Anterior cingulate cortex (tissue), 58 donors: Measurements from ENCODE around the gene RNU6-8.

Experiments
- DNase-seq, 58 donors: peaks; one replicate each; lab custom pipeline; 2025; lab: John Stamatoyannopoulos, UW

The RNU6-8 gene

DNA sequence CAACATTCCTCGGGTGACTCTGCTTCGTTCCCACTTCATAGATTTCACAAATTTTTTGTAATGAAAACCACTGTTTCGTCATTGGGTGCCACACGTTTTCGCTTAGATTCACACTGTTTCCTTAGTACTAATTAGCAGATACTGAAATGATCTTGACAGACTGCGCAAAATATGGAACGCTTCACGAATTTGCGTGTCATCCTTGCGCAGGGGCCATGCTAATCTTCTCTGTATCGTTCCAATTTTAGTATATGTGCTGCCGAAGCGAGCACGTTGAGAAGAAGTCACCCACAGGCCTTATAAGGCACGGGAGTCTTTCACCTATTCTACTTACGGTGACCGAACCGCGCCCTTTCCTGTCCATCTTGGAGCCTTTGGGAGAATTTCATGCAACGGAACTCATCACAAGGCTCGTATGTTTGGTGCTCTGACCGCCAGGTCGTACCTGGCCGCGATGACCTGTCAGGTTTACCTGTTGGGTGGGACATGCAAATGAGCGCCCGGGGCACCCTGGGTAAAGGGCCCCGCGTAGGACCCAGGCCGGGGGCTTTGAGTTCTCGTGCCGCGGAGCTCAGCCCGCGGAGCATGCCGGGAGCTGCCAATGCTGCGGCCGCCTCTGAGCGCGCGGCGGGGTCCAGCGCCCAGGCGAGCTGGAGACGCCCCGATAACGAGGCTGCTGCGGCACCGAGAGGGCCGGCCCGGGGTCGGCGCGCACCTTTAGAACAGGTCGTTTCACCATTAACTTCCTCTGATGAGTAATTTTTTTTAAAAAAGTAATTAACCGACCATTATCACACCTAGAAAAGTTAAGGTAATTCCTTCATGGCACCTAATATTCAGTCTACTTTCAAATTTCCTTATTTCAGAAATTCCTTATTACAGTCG is at the start of gene RNU6-8:
Gene RNU6-8 (minus strand): TSS at position 272 of the 885 bp plus-strand sequence.
- peak; percentile 37 to 98 (median 80) for DNase-seq

DNA sequence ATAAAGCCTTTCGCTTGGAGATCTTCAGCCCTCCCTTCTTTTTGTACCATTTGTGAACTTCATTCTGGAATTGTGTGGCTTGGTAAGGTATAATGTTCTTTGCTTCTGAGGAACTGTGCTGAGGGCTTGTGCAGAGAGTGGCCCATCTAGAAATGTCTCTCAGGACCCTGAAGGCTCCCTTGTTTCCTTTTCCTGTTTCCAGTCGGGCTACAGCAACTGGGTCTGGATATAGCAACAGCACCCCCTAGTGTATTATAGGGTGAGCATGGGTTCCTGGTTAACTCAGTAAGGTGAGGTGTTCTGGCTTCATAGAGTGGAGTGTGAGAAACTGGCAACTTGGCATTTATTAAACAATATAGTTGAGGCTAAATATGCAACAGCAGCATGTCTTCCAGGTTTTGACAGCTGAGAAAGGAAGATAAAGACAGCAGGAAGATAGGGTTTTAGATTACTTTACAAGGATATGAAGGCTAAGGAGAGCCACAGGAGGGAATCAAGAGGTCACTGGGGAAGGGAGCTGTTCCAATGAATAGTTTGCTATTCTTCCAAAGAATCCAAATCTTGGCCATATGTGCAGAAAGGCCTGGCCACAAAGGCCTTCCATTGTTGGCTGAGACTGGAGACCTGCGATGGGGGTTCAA is 49.1 kb upstream of the RNU6-8 start:
- DNase-seq, result peak in 46 of 58 donors; percentile 2 to 86 (median 30)

DNA sequence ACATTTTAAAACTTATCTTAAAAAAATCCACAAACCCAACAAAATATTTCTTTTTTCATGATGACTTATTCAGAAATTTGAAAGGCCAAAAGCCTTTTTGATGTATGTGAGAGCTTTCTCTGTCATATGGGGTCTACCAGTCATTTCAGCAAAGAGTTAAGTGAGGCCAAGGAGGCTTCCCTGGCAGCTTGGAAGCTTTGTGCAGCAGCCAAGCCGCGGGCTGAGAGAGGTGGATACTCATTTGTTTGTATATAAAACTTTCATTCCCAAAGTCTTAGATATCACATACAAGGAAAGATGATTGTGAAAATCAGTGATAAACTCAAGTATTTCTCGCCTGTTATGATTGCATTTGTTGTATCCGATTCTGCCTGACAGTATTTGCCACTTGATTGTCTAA is 48.5 kb upstream of the RNU6-8 start:
- no peak for DNase-seq

DNA sequence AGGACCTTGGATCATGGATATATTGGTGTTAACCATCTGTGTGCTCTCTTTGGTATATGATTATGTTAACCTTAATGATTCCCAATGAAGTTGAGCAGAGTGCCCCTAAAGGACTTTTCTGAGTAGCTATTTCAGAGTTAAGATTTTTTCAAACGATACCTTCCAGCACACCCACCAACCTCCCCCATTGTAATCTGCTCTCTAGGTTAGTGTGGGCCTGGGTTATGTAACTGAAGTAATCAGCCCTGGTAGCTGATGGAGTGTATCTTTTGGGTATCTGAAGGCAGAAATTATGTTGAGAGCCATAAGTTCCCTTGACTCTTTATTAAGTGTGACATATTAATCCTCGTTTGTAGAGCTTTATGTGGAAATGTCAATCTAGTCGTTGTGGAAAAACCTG is 47.6 kb upstream of the RNU6-8 start:
- no peak for DNase-seq

DNA sequence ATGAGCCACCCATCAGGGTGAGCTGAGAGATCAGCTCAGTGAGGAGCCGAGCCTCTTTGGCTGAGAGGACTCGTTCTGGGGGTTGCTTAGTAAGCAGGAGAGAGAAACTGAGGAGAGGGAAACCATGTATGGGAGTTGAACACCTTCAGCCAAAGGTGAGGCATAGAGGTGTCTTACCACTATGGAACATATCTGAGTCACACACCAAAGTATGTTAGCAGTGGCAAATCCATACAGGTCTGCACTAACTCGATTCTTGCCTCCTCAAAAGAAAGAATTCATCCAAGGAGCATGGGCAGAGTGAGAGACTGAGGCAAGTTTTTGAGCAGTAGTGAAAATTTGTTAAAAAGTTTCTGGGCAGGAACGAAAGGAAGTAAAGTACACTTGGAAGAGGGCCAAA is 46.7 kb upstream of the RNU6-8 start:
- no peak for DNase-seq

DNA sequence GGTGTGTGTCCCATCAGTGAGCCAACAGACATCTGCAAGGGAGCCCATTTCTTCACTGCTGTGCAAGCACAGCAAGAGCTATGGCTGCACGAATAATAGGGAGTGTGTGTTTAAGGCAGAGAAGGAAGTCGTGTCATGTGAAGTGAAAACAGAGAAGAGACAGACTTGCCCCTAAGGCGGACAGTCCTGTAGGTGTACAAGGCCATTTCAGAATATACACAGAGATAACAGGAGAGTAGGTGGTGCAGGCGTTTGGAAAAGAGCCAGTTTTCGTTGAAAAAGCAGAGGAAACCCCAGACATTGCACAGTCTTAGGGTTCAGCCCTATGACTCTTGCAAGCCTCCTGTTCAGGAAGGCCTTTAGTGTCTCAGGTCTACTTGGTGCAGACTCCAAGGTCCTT is 46.3 kb upstream of the RNU6-8 start:
- DNase-seq, result no peak

DNA sequence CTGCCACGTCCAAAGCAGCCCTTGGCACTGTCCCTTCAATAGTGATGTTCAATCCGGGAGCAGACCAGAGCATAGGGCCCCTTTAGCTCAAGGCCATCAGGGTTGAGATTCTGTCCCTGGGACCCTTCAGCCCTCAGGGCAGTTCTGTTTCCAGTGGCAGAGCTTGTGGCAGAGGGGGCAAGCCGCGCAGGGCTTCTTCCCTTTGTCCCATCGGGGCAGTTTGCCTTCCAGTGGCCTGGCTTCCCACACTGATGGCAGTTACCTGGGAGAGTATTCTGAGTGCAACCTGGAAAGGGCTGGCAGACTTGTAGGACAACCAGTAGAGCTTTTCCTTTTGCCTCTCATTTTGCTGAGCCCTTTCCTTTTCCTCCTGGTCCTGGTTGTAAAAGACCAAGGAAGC is 43.7 kb upstream of the RNU6-8 start:
- no peak for DNase-seq

DNA sequence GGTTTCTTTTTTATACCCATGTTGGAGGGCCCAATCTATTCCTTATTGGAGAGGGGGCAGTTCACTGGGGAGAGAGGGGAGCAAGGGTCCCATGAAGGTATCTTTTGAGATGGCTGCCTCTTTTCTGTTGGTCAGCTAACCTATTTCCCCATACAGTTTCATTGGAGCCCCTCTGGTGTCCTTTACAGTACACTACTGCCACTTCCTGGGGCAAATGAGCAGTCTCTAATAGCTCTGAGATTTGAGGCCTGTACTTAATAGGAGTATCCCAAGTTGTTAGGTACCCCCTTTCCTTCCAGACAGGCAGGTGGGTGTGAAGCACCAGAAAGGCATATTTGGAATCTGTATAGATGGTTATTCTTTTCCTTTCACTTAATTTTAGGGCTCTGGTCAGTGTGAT is 41.3 kb upstream of the RNU6-8 start:
- no peak for DNase-seq

DNA sequence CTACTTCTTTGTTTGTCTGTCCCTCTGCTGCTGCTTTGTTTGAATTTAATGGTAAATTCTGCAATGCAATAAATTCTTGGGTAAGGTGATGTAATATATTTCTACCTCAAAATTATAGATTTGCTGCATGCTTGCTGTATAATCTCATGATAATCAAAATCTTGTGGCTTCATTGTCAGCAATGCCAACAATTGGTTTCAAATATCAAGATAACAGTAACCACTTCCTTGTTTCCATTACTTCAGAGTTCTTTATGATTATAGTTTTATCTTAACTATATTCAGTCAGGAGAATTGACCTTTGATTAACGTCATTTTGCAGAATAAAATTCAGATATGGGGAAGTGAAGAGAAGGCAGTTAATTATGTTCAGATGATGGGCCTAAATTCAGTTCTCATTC is 30.2 kb upstream of the RNU6-8 start:
- DNase-seq, result no peak

DNA sequence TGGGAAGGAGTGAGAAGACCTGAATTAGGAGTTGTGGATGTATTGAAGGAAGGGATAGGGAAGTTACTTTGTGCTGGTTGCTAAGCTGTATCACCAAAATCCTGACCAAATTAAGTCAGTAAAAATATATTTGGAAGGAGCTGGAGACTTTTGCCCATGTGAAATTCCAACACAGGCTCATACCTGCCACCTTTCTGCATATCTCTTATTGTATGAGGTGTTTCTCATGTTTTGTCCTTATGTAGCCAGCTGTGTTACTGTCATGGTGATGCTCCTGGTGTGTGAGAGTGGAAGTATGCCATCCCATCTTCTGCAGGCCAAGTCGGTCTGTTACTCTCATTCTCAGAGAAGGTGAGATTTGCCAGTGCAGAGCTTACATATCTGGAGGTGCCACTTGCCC is 29.4 kb upstream of the RNU6-8 start:
- DNase-seq, result no peak

DNA sequence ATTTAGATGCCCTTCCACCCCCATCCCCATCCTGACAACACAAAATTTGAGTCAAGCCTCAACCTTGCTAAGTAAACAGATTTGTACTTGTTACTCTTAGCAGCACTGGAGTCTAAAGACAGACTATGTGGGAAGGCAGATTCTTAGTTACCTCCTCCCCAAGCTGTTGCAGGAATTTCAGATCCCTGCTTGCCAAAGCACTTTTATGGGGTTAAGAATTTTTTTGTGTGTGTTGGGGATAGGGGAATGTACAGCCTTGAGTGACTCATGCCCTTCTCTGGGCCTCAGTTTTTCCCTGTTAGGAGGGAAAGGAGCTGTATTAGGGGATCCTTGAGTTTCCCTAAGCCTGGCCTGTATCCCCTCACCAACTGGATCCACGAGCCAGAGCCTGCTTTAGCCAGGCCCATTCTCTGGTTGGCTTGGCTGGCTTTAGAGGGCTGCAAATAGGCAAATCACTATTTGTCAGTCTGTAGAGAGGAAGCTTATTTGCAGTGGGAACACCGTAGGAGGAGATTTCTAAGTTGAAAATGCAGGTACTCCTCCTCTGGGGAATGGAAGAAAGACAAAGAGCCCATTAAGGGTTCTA is 27.7 kb upstream of the RNU6-8 start:
- peak in 5 of 58 donors; percentile 0 to 42 (median 18) for DNase-seq

DNA sequence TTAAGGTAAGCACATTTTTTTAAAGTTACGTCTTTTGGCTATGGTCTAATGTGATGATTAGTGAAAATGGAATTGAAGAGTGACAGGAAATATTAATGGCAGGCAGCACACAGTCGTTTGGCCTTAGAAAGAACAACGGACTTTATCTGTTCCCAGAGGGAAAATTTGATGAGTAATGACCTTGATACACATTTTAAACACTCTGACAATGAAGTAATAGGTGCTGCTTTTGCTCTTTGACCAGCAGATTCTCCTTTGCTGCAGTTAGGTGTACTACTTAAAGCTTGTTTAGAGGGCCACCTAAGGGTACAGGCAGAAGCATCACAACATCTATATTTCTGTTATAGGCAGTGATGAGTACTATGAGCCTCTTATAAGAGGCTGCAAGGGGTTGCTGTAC is 27.1 kb upstream of the RNU6-8 start:
- DNase-seq, result no peak

DNA sequence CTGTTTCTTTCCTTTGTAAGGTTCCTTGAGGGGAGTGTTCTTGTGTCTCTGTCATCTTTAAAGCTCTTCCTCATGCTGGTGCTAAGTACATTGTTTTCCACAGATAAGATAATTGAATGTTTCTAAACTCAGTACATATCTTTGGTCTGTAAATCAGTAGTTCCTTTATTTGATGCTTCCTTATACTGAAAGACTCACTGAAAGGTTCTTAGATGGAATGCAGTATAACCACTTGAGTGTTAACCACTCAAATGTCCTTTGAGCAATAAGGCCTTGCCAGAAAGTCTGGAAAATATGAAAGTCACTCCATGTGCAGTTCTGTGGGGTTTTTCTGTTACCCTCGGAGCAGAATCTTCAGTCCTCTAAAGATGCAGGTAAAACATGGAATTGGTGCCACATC is 23.0 kb upstream of the RNU6-8 start:
- DNase-seq, result no peak

DNA sequence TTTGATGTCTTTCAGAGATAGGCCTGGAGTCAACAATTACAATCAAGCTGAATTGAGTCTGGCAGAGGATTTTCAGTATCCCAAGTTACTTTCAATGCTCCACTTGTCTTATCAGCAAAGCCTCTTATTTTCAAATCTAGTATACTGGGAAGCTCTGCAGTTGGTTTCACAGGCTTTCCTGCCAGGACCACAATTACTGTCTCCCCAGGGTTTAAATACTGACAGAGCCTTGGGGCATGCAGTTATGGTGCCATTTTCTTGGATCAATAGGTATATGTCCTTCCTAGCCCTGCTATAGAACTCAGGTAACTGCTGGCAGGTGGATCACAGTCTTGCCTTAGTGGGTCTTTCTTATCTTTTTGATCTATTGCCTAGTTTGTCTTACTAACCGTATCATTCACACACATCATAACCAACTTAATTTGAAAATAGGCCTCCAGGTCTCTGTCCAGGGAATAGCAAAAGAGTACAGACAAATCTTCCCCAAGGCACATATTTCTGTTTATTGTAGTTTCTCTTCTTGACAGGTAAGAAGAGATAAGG is 22.4 kb upstream of the RNU6-8 start:
- no peak for DNase-seq

DNA sequence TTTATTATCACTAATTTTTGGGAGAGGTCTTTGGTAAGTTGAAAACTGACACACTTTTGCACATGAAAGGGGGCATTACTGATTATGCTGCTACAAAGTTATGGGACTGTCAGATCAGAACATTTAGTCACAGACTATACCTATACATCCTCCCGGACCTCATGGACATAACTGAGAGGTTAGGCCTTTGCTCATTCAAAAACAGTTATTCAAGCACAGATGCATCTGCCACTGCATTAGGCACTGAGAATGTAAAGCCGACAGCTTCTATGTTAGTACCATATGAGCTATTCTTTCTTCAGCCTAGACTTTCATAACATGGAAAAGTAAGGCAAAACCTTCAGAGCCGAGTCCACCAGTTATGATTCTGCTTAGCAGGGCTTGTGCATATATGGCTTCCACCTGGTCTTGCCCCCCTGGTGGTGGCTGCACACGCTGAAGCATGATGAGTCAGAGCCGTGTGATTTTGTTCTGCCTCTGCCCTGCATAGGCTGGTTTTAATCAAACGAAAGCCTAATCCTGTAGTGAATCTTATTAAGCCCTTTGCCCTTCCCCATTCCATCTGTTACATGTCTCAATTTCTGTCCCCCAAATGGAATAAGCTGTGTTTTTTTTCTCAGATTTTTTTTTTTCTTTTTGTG is 21.8 kb upstream of the RNU6-8 start:
- peak in 18 of 58 donors; percentile 3 to 39 (median 12) for DNase-seq

DNA sequence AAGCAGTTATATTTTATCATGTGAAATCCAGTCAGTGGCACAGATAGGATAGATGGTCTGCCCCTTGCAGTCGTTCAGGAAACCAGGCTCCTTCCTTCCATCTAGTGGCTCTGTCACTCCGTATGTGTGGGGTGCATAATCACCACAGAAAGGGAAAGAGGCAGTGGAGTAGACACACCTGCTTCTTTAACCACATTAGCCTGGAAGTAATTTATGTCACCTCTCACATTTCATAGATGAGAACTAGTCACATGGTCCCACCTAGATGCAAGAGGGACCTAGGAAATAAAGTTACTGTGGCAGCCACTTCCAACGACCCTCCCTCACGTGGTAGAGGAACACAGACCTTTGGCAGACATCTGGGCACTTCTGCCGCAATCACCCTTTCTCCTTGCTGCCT is 14.2 kb upstream of the RNU6-8 start:
- DNase-seq, result no peak

DNA sequence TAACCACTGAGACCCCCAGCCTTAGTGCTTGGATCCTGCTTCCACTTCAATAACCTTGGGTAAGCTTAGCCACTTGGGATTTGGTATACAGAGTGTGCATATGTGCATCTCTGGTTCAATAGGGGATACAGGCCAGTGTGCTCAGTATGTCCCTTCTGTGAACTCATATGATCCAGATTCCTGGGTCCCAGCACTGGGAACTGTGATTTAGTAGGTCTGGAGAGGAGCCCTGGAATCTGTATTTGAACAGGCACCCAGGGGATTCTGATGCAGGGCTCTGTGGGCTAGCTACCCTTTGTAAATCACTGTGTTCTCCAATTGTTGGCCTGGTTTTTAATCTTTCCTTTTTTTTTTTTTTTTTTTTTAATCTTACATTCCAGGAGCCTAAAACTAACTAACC is 9.8 kb upstream of the RNU6-8 start:
- no peak for DNase-seq

DNA sequence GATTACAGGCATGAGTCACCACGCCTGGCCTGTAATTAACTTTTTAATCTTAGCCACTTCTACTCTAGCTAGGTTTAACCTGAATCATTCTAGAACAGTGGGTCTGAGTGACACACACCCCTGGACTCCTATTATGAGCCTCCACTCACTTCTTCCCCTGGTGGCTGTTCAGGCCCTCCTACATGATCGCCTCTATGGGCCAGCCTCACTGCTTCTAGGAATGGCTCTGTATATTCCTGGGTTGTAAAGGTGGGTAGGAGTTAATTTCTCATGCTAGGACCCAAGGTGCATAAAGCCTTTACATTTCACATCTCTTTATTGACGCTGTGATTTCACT is 8.0 kb upstream of the RNU6-8 start:
- DNase-seq, result no peak

DNA sequence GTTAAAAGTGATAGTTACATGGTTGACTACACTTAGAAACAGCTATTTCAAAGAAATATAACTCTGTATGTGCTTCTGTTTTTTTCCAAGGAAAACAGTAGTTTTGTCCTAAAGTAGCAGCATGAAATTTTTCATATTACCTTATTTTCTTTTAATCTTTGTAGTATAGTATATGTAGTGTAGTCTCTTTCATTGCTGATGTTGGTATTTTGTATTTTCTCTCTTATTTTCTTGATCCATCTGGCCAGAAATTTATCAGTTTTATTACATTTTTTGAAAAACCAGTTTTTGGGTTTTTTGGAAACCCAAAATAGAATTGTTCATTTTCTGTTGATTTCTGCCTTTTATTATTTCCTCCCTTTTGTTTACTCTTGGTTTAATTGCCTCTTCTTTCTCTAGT is 6.4 kb upstream of the RNU6-8 start:
- no peak for DNase-seq

DNA sequence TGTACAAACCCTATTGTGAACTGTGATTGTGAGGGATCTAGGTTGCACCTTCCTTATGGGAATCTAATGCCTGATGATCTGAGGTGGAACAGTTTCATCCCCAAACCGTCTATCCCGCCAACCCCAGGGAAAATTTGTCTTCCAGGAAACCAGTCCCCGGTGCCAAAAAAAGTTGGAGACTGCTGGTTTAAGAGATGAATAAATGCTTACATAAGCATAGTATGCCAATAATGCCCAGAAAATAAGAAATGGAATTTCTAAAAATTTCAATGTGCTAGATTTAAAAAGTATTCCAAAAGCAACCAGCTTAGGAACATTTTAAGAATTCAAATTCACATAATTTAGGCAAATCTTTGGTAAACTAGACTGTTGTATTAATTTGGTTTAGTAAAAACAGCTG is 5.4 kb upstream of the RNU6-8 start:
- no peak for DNase-seq

DNA sequence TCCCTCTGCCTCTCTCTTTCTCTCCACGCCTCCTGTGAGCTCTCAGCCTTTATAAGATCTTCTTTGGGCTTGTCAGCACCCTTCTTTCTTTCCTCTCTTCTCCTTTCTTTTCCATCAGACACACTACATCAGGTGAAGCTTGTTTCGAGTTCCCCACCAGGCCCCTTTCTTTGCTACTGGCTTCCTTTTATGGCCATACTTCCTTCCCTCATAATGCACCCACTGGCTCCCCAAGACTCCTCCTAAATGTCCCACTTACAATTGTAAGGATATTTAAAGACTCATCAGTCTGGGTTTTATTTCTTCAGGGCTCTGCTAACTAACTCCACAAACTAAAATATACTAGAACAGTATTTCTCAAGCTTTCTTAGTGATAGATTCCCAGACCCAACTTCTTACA is 3.5 kb upstream of the RNU6-8 start:
- DNase-seq, result no peak
